Common myeloid progenitor, CD34-positive (primary cell): ENCODE data around the gene KANK2.

Experiments used
- CTCF ChIA-PET: fragments of 350-600 bp; sonication (Branson Sonifier 250); formaldehyde crosslinking; loops from one replicate; lab custom pipeline; 2021; ENCODE audit warnings: antibody characterized with exemption; lab: Charles Lee
- POLR2A ChIA-PET: fragments of 350-600 bp; sonication (Branson Sonifier 250); formaldehyde crosslinking; loops from one replicate; lab custom pipeline; 2021; ENCODE audit warnings: antibody characterized with exemption; lab: Charles Lee
- DNase-seq, 3 donors: peaks; one replicate each; pipeline versions ENCODE4 v3.0.0 to v3.0.0-alpha.2; 2013
- H3K27ac ChIP-seq, 2 experiments: 1 replicate in 1 of 2; 2 replicates in 1 of 2; pipeline ENCODE4 v1.7.0; 2013; ENCODE audit warnings: inconsistent platforms in 2 of 2, low read length in 2 of 2, mild to moderate bottlenecking in 2 of 2, low read depth in 1 of 2, moderate library complexity in 1 of 2; ENCODE audit not compliant: severe bottlenecking in 2 of 2, insufficient read depth in 1 of 2, poor library complexity in 1 of 2
- H3K27me3 ChIP-seq, 5 experiments: replicated peaks in 2 of 5; 1 replicate in 3 of 5; 2 replicates in 2 of 5; pipeline versions ENCODE4 v1.6.1 to v1.7.0; 2013; ENCODE audit warnings: low read length in 4 of 5, mild to moderate bottlenecking in 2 of 5, moderate library complexity in 2 of 5, inconsistent platforms in 1 of 5; ENCODE audit not compliant: insufficient read depth in 5 of 5, control insufficient read depth in 4 of 5
- H3K36me3 ChIP-seq, 4 experiments: 1 replicate in 2 of 4; 2 replicates in 2 of 4; pipeline versions ENCODE4 v1.6.1 to v1.7.0; 2013; ENCODE audit warnings: low read length in 3 of 4, control low read depth in 1 of 4, mild to moderate bottlenecking in 1 of 4; ENCODE audit not compliant: control insufficient read depth in 4 of 4, insufficient read depth in 4 of 4
- H3K4me1 ChIP-seq, 4 experiments: 1 replicate in 3 of 4; 2 replicates in 1 of 4; pipeline versions ENCODE4 v1.6.1 to v1.7.1; 2013; ENCODE audit warnings: low read length in 3 of 4, mild to moderate bottlenecking in 3 of 4, control low read depth in 1 of 4, inconsistent platforms in 1 of 4, moderate library complexity in 1 of 4; ENCODE audit not compliant: control insufficient read depth in 4 of 4, insufficient read depth in 4 of 4; ENCODE audit errors: control extremely low read depth in 1 of 4
- H3K4me3 ChIP-seq, 7 experiments: 1 replicate in 4 of 7; 2 replicates in 3 of 7; pipeline versions ENCODE4 v1.5.1 to v1.7.0; 2013; ENCODE audit warnings: mild to moderate bottlenecking in 7 of 7, low read length in 6 of 7, moderate library complexity in 6 of 7, inconsistent platforms in 2 of 7, low read depth in 2 of 7, control low read depth in 1 of 7; ENCODE audit not compliant: insufficient read depth in 4 of 7, control insufficient read depth in 1 of 7; ENCODE audit errors: extremely low read depth in 1 of 7
- H3K9me3 ChIP-seq, 5 experiments: 1 replicate in 4 of 5; 2 replicates in 1 of 5; pipeline versions ENCODE4 v1.6.1 to v1.7.1; 2013; ENCODE audit warnings: low read length in 4 of 5, mild to moderate bottlenecking in 2 of 5, inconsistent platforms in 1 of 5, low read depth in 1 of 5, moderate library complexity in 1 of 5; ENCODE audit not compliant: control insufficient read depth in 4 of 5, insufficient read depth in 2 of 5; ENCODE audit errors: control extremely low read depth in 1 of 5
- WGBS: methylation state at CpG from one replicate; pipeline ENCODE4 v1.1.5; 2013; ENCODE audit not compliant: insufficient coverage; 5-methylcytosine and 5-hydroxymethylcytosine counted together

The KANK2 gene

DNA sequence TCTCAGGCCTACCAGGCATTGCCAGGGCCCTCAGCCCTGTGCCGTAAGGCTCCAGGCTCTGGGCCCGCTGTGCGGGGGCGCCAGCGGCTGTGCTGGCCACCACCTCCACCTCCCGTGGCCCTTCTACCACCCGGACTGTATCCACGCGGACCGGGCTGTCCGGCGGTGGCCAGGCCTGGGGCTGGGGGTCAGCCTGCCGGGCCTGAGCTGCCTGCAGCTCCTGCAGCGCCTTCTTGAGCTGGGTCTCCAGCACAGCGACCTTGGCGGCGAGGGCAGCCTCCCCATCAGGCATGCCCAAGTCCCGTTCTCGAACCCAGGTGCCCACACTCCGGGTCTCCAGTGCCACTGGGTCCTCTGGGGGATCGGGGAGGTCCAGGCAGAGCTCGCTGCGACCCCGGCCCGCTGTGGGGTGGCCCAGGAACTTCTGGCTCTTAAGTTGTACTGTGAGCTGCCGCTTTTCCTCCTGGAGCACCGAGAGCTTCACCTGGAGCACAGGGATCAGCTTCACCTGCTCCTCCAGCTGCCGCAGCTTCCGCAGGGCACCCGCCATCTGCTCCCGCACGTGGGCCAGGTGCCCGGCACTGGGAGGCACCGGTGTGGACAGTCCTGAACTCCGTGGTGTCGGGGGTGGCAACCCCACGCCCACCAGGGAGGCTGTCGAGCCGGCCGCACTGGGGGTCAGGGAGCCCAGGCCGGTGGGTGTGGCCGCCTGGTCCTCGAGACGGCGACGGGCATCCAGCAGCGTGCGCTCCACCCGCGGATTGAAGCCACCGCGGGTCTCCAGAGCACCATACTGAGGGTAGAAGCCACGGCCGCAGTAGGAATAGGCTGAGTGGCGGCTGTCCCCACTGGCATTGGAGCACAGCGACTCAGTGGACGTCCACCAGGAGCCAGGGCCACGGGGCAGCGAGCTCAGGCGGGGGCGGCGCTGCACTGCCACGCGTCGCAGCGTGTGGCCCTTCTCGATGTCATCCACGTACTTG, 4.1 kb downstream of the KANK2 start:
- Histone ChIP-seq H3K9me3 (no peaks in the 10 kb centered on the region), H3K4me1 (peaks cover 0 to 34% (median 26%) of the 10 kb centered on the region in 4 experiments), H3K4me3 (no peak overlapping the region), H3K27ac (no peak overlapping the region), H3K36me3 (peaks cover 0 to 19% (median 0%) of the 10 kb centered on the region in 4 experiments), H3K27me3 (no peaks in the 10 kb centered on the region)
- CTCF ChIA-PET: interaction anchor here (0.6 to 1.6 kb wide), 4 partner anchors 10 to 49 kb away, joined by 3 to 6 read pairs (median 3); no protein-coding TSS in a partner anchor
- DNase-seq: no peak
- POLR2A ChIA-PET: no interaction called here
- WGBS: 98% methylated on average over 67 of the region's 68 CpGs

DNA sequence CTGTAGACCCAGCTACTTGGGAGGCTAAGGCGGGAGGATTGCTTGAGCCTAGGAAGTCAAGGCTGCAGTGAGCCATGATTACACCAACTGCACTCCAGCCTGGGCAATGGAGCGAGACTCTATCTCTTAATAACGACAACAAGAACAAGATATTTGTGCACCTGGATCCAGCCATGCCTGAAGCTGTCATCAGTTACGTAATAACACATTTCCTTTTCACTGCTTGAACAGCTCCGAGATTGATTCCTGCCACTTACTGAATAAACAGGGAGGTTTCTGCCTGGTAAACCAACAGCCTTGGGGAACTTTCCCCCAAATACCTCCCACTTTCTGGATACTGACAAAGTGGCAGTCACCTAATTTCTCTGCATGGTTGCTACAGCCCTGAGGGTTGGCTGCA, 5.4 kb downstream of the KANK2 start:
- Histone ChIP-seq H3K36me3 (peaks cover 0 to 22% (median 0%) of the 10 kb centered on the region in 4 experiments), H3K9me3 (no peaks in the 10 kb centered on the region), H3K27me3 (no peaks in the 10 kb centered on the region), H3K27ac (no peak overlapping the region), H3K4me3 (no peak overlapping the region), H3K4me1 (peaks cover 0 to 26% (median 22%) of the 10 kb centered on the region in 4 experiments)
- CTCF ChIA-PET: interaction anchor here (0.6 to 1.6 kb wide), 2 partner anchors 15 to 50 kb away, joined by 3 read pairs; no protein-coding TSS in a partner anchor
- peak in 1 of 3 donors; percentile 29 for DNase-seq
- POLR2A ChIA-PET: no interaction called here
- 89% methylated on average over 5 of the region's 5 CpGs for WGBS

DNA sequence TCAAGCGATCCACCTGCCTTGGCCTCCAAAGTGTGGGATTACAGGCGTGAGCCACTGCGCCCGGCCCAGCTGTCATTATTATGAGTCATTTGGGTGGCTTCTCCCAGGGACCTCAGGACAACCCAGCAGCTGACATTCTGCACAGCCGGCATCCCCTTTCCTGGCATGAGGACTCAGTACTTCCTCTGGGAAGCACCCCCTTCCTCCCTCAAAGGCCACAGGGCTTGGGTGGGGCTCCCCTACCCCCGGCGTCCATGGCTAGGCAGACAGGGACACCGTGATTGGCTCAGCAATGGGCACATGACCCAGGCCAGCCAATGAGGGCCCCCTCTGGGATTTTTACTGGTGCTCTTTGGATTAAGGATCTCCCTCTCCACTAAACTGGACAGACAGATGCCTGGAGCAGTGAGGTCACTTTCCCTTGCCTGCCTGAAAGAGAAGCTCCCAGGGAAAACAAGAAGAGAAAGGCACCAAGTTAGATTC, 6.0 kb downstream of the KANK2 start:
- ChIA-PET CTCF (interaction anchor here (0.6 to 1.6 kb wide), 3 partner anchors 13 to 51 kb away, joined by 3 read pairs; no protein-coding TSS in a partner anchor), POLR2A (no interaction called here)
- H3K36me3 ChIP-seq: peaks cover 0 to 22% (median 0%) of the 10 kb centered on the region in 4 experiments
- WGBS: 45% methylated on average over 8 of the region's 8 CpGs
- DNase-seq: peak; percentile 31 to 76 (median 68)
- H3K27me3 ChIP-seq: no peaks in the 10 kb centered on the region
- H3K4me1 ChIP-seq: peaks cover 0 to 20% (median 16%) of the 10 kb centered on the region in 4 experiments
- H3K4me3 ChIP-seq: no peak overlapping the region
- no peaks in the 10 kb centered on the region for H3K9me3 ChIP-seq
- H3K27ac ChIP-seq: no peak overlapping the region

DNA sequence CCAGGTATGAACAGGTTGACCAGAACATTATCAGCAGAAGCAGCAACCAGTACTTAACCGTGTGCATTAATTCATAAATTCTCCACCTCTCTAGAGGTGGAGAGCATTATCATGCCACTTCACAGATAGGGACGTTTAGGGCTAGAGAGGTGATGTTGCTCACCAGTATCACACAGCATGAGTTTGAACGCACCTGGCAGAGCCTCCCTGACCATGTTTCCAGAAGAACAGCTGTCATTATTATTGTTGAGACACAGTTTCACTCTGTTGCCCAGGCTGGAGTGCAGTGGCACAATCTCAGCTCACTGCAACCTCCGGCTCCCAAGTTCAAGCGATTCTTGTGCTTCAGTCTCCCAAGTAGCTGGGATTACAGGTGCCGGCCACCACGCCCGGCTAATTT, 6.8 kb downstream of the KANK2 start:
- H3K27me3 ChIP-seq: no peaks in the 10 kb centered on the region
- H3K27ac ChIP-seq: no peak overlapping the region
- CTCF ChIA-PET: interaction anchor here (0.5 to 1.5 kb wide), 2 partner anchors 30 to 64 kb away, joined by 3 read pairs; no protein-coding TSS in a partner anchor
- peaks cover 0 to 22% (median 0%) of the 10 kb centered on the region in 4 experiments for H3K36me3 ChIP-seq
- peaks cover 0 to 15% (median 12%) of the 10 kb centered on the region in 4 experiments for H3K4me1 ChIP-seq
- H3K9me3 ChIP-seq: no peaks in the 10 kb centered on the region
- H3K4me3 ChIP-seq: no peak overlapping the region
- POLR2A ChIA-PET: no interaction called here
- DNase-seq: no peak
- WGBS: 97% methylated on average over 8 of the region's 8 CpGs

DNA sequence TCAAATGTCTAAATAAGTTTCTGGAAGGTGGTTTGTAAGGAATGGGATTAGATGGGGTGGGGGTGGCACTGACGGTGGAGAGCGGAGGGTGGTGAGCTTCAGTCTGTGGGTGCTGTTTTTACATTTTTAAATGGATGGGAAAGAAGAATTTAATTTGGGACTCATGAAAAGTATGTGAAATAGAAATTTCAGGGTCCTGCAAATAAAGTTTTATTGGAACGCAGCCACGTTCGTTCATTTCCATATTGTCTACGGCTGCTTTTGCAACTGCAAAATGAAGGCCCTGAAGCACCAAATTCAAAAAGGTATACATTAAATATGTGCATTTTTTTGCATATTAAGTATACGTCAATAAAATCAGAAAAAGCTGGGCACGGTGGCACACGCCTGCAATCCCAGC, 9.9 kb downstream of the KANK2 start:
- CTCF ChIA-PET: interaction anchor here (1.4 kb wide), 1 partner anchor 44 kb away, joined by 3 read pairs; no protein-coding TSS in a partner anchor
- H3K27ac ChIP-seq: no peak overlapping the region

DNA sequence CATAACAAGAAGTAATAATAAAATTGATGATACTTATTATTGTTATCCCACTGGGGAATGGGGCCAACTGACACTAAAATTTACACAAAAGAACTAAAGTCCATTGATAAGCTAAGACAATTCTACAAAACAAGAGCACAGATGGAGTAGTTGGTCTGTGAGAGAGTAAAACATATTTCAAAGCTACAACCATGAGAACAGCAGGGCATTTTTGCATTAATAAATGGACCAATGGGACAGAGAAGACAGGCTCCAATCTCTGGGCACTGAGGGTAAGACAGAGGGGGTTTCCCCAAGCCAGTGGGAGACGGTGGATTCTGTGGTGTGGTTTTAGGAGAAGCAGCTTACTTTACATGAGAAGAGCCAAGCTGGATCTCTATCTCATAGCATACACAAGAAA, 14.4 kb downstream of the KANK2 start:
- Histone ChIP-seq H3K36me3 (peaks cover 0 to 10% (median 3%) of the 10 kb centered on the region in 4 experiments), H3K9me3 (peaks cover 0 to 1% (median 0%) of the 10 kb centered on the region in 5 experiments), H3K4me1 (peaks cover 0 to 10% (median 8%) of the 10 kb centered on the region in 4 experiments), H3K27ac (no peak overlapping the region), H3K27me3 (no peaks in the 10 kb centered on the region), H3K4me3 (no peak overlapping the region)
- DNase-seq: no peak
- ChIA-PET CTCF (interaction anchor here (1.2 kb wide), 1 partner anchor 15 kb away, joined by 3 read pairs; the partner anchor contains the start of gene KANK2), POLR2A (no interaction called here)
- no CpG with 5 or more reads among the region's 1 CpG for WGBS

More for the DNA sequence above, 9.9 kb downstream of the KANK2 start:
- POLR2A ChIA-PET: interaction anchor here (0.6 kb wide), 1 partner anchor 227 kb away, joined by 4 read pairs; no protein-coding TSS in a partner anchor
- Histone ChIP-seq H3K4me1 (peaks cover 0 to 4% (median 0%) of the 10 kb centered on the region in 4 experiments), H3K27me3 (no peaks in the 10 kb centered on the region), H3K4me3 (no peak overlapping the region), H3K9me3 (peaks cover 0 to 1% (median 0%) of the 10 kb centered on the region in 5 experiments), H3K36me3 (peaks cover 0 to 11% (median 2%) of the 10 kb centered on the region in 4 experiments)
- 100% methylated on average over 8 of the region's 9 CpGs for WGBS
- no peak for DNase-seq
